ENCODE results near the gene SLC6A6. TPM values are rescaled to one million over a fixed set of nuclear protein-coding genes. Genes with fewer than 3 reads are reported as not detected.

SLC6A6 gene
- total and polyA plus RNA-seq, 4 donors: 0.92 to 7.2 (median 2.9) TPM

GRCh38 chr3:14511623-14512280 is 109.3 kb downstream of the SLC6A6 start (continued):
- TF ChIP-seq, protein P1, sequence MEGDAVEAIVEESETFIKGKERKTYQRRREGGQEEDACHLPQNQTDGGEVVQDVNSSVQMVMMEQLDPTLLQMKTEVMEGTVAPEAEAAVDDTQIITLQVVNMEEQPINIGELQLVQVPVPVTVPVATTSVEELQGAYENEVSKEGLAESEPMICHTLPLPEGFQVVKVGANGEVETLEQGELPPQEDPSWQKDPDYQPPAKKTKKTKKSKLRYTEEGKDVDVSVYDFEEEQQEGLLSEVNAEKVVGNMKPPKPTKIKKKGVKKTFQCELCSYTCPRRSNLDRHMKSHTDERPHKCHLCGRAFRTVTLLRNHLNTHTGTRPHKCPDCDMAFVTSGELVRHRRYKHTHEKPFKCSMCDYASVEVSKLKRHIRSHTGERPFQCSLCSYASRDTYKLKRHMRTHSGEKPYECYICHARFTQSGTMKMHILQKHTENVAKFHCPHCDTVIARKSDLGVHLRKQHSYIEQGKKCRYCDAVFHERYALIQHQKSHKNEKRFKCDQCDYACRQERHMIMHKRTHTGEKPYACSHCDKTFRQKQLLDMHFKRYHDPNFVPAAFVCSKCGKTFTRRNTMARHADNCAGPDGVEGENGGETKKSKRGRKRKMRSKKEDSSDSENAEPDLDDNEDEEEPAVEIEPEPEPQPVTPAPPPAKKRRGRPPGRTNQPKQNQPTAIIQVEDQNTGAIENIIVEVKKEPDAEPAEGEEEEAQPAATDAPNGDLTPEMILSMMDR (IDR thresholded peaks at IDR 0.05; ENCODE audit: low read depth, low read length, missing input control): no peak

DNA sequence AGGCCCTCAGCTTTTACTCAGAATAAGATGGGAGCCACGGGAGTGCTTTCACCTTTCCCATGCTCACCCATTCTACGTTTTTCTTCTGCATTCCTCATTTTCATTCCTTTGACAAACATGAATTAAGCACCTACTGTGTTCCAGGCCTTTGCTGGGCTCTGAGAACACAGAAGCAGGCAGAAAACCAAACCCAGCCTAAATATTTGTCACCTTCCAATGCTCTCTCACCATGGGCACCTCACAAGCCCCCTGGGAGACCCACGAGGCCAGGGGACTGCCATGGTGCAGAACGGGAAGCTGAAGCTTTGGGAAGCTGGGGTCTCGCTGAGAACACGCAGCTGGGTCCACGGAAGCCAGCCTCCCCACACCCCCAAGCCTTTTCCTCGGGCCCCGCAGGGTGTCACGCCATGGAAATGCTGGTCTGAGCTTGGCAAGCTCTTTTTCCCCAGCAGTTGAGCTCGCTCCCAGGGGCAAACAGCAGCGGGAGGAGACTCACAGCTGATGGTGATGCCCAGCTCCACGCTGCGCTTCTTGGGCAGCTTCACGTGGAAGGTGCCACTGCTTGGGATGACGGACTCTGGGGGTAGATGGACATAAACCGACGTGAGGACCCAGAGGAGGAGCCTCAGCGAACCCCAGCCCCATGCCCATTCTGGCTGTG is 110.0 kb downstream of the SLC6A6 start:
- Histone ChIP-seq H3K4me3 (ENCODE audit: low read depth in 1 of 3, low read length in 3 of 3) (no peak overlapping the region), H3K9ac (ENCODE audit: low read depth in 1 of 2, low read length in 2 of 2) (no peak overlapping the region), H3K9me3 (ENCODE audit: control insufficient read depth in 4 of 4, low read length in 3 of 4) (no peaks in the 10 kb centered on the region), H3K27me3 (ENCODE audit: control insufficient read depth in 4 of 4, insufficient read depth in 4 of 4, low read length in 3 of 4) (no peaks in the 10 kb centered on the region), H3K4me1 (ENCODE audit: control insufficient read depth in 4 of 4, insufficient read depth in 4 of 4, low read length in 3 of 4) (peaks cover 0 to 2% (median 0%) of the 10 kb centered on the region in 4 donors), H3K27ac (ENCODE audit: low read depth in 1 of 2, low read length in 2 of 2) (no peak overlapping the region), H3K36me3 (ENCODE audit: control insufficient read depth in 4 of 4, insufficient read depth in 3 of 4, low read depth in 1 of 4, low read length in 3 of 4) (no peaks in the 10 kb centered on the region)
- DNase-seq (ENCODE audit: low spot score): no peak
- TF ChIP-seq, protein P2, sequence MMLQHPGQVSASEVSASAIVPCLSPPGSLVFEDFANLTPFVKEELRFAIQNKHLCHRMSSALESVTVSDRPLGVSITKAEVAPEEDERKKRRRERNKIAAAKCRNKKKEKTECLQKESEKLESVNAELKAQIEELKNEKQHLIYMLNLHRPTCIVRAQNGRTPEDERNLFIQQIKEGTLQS (IDR thresholded peaks at IDR 0.05): no peak
- TF ChIP-seq, protein P3, sequence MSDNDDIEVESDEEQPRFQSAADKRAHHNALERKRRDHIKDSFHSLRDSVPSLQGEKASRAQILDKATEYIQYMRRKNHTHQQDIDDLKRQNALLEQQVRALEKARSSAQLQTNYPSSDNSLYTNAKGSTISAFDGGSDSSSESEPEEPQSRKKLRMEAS (IDR thresholded peaks at IDR 0.05): no peak
- TF ChIP-seq HNF4G (IDR thresholded peaks at IDR 0.05) (no peak), RAD21 (IDR thresholded peaks at IDR 0.05) (no peak), FOXA1 (IDR thresholded peaks at IDR 0.05) (no peak)
- 90% methylated on average over 19 of the region's 19 CpGs for WGBS

DNA sequence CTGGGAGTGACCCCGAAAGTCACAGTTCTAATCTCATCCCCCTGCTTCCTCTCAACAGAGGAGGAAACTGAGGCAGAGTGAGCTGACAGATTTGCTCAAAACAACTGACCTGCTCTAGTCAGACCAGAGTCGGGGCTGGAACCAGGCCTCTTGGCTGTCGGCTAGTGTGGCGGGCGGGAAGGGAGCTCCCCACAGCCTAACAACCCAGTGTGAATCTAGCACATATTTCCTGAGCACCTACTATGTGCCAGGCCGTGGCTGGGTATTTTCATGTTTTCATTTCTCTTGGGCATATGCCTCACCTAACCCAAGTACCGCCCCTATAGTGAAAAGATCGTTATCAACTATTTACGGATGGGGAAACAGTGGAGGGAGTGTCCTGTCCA is 110.5 kb downstream of the SLC6A6 start:
- Histone ChIP-seq H3K9me3 (ENCODE audit: control insufficient read depth in 4 of 4, low read length in 3 of 4) (no peaks in the 10 kb centered on the region), H3K36me3 (ENCODE audit: control insufficient read depth in 4 of 4, insufficient read depth in 3 of 4, low read depth in 1 of 4, low read length in 3 of 4) (no peaks in the 10 kb centered on the region), H3K27me3 (ENCODE audit: control insufficient read depth in 4 of 4, insufficient read depth in 4 of 4, low read length in 3 of 4) (no peaks in the 10 kb centered on the region), H3K9ac (ENCODE audit: low read depth in 1 of 2, low read length in 2 of 2) (no peak overlapping the region), H3K27ac (ENCODE audit: low read depth in 1 of 2, low read length in 2 of 2) (no peak overlapping the region), H3K4me1 (ENCODE audit: control insufficient read depth in 4 of 4, insufficient read depth in 4 of 4, low read length in 3 of 4) (peaks cover 0 to 2% (median 0%) of the 10 kb centered on the region in 4 donors), H3K4me3 (ENCODE audit: low read depth in 1 of 3, low read length in 3 of 3) (no peak overlapping the region)
- TF ChIP-seq JUND (IDR thresholded peaks at IDR 0.05) (no peak), ZBTB33 (IDR thresholded peaks at IDR 0.05) (no peak), YY1 (IDR thresholded peaks at IDR 0.05) (no peak), FOXA1 (IDR thresholded peaks at IDR 0.05) (no peak)
- TF ChIP-seq, protein P1 (IDR thresholded peaks at IDR 0.05; ENCODE audit: low read depth, low read length, missing input control): no peak
- no peak for DNase-seq (ENCODE audit: low spot score)
- 73% methylated on average over 9 of the region's 9 CpGs for WGBS

Measured in liver (tissue), 9 donors.